ENCODE measurements around the gene VWA8. TPM values are rescaled to one million over a fixed set of nuclear protein-coding genes. Genes with fewer than 3 reads are reported as not detected.

The VWA8 gene
- polyA plus RNA-seq, 1 of the 3 experiments (the other 2 are of a cell fraction): 5.5 TPM

GRCh38 chr13:41586216-41586615 lies 374.7 kb downstream of the VWA8 start (continued):
- TF ChIP-seq USF1 (IDR thresholded peaks at IDR 0.05; ENCODE audit: borderline replicate concordance, low read depth) (no peak), MAX (IDR thresholded peaks at IDR 0.05; ENCODE audit: low read depth) (no peak)

- H3K27ac ChIP-seq (ENCODE audit: low read depth in 2 of 2, low read length in 1 of 2): no peak overlapping the region
- TF ChIP-seq USF1 (IDR thresholded peaks at IDR 0.05; ENCODE audit: borderline replicate concordance, low read depth): no peak
- no peak for TF ChIP-seq MEF2A (IDR thresholded peaks at IDR 0.05; ENCODE audit: borderline replicate concordance, low read depth)
- no peak for TF ChIP-seq SMC3 (IDR thresholded peaks at IDR 0.05; ENCODE audit: low read depth, low read length)
- no peak for TF ChIP-seq GABPA (IDR thresholded peaks at IDR 0.05; ENCODE audit: low read depth)
- no peak for TF ChIP-seq POLR2AphosphoS5 (IDR thresholded peaks at IDR 0.05; ENCODE audit: low read depth, low read length)
- TF ChIP-seq EP300 (IDR thresholded peaks at IDR 0.05; ENCODE audit: borderline replicate concordance in 1 of 2, low read depth in 1 of 2, low read length in 1 of 2): no peak
- no peak for TF ChIP-seq JUND (IDR thresholded peaks at IDR 0.05)
- TF ChIP-seq PBX3 (IDR thresholded peaks at IDR 0.05): no peak
- no peak for TF ChIP-seq RXRA (IDR thresholded peaks at IDR 0.05; ENCODE audit: borderline replicate concordance, low read depth)
- H3K9me3 ChIP-seq: no peaks in the 10 kb centered on the region
- no peaks in the 10 kb centered on the region for H3K4me1 ChIP-seq (ENCODE audit: control insufficient read depth in 1 of 2, insufficient read depth in 2 of 2, low read depth in 1 of 2, low read length in 1 of 2)
- peaks cover 2 to 6% of the 10 kb centered on the region in 2 experiments for H3K36me3 ChIP-seq (replicated peaks in 1 of 2; ENCODE audit: control insufficient read depth in 1 of 2, insufficient read depth in 2 of 2, low read length in 1 of 2)
- no peaks in the 10 kb centered on the region for H3F3A ChIP-seq (replicated peaks; ENCODE audit: insufficient read depth)
- no peaks in the 10 kb centered on the region for H4K20me1 ChIP-seq (ENCODE audit: insufficient read depth)
- no peaks in the 10 kb centered on the region for H3K79me2 ChIP-seq (ENCODE audit: insufficient read depth)
- no peak overlapping the region for H3K9ac ChIP-seq
- no peaks in the 10 kb centered on the region for H3K27me3 ChIP-seq (ENCODE audit: insufficient read depth)
- no peak for DNase-seq
- ChIA-PET POLR2A (no interaction called here), CTCF (no interaction called here)
- no peak overlapping the region for H3K4me3 ChIP-seq (ENCODE audit: low read depth in 2 of 2, low read length in 1 of 2)
- H3K4me2 ChIP-seq: no peak overlapping the region
- 97% methylated on average over 6 of the region's 6 CpGs for whole genome bisulfite sequencing (ENCODE audit: low lambda C conversion rate)
- no peak overlapping the region for H2AFZ ChIP-seq (ENCODE audit: low read depth)
- no peaks in the 10 kb centered on the region for H3K9me2 ChIP-seq
Measured at GRCh38 chr13:41582027-41582463, 378.9 kb downstream of the VWA8 start.

GRCh38 chr13:41580345-41580744 lies 380.6 kb downstream of the VWA8 start:
- H3K27ac ChIP-seq (ENCODE audit: low read depth in 2 of 2, low read length in 1 of 2): no peak overlapping the region
- H3K4me1 ChIP-seq (ENCODE audit: control insufficient read depth in 1 of 2, insufficient read depth in 2 of 2, low read depth in 1 of 2, low read length in 1 of 2): no peaks in the 10 kb centered on the region
- TF ChIP-seq GABPA (IDR thresholded peaks at IDR 0.05; ENCODE audit: low read depth): no peak
- no peak for TF ChIP-seq JUND (IDR thresholded peaks at IDR 0.05)
- TF ChIP-seq NFIC (IDR thresholded peaks at IDR 0.05; ENCODE audit: borderline replicate concordance): no peak
- TF ChIP-seq CTCF (IDR thresholded peaks at IDR 0.05): no peak
- TF ChIP-seq MAX (IDR thresholded peaks at IDR 0.05; ENCODE audit: low read depth): no peak
- no peak for TF ChIP-seq RXRA (IDR thresholded peaks at IDR 0.05; ENCODE audit: borderline replicate concordance, low read depth)
- no peak for TF ChIP-seq FOSL2 (IDR thresholded peaks at IDR 0.05; ENCODE audit: borderline replicate concordance, low read depth)
- no peak for TF ChIP-seq YY1 (IDR thresholded peaks at IDR 0.05; ENCODE audit: low read depth)
- no peak for TF ChIP-seq RAD21 (IDR thresholded peaks at IDR 0.05; ENCODE audit: low read length)
- no peaks in the 10 kb centered on the region for H4K20me1 ChIP-seq (ENCODE audit: insufficient read depth)
- H3K79me2 ChIP-seq (ENCODE audit: insufficient read depth): no peaks in the 10 kb centered on the region
- H3K9me3 ChIP-seq: no peaks in the 10 kb centered on the region
- H3K36me3 ChIP-seq (replicated peaks in 1 of 2; ENCODE audit: control insufficient read depth in 1 of 2, insufficient read depth in 2 of 2, low read length in 1 of 2): peaks cover 0 to 6% of the 10 kb centered on the region in 2 experiments
- no peak overlapping the region for H3K4me3 ChIP-seq (ENCODE audit: low read depth in 2 of 2, low read length in 1 of 2)
- no peaks in the 10 kb centered on the region for H3F3A ChIP-seq (replicated peaks; ENCODE audit: insufficient read depth)
- ChIA-PET POLR2A (no interaction called here), CTCF (no interaction called here)
- H3K9ac ChIP-seq: no peak overlapping the region
- H2AFZ ChIP-seq (ENCODE audit: low read depth): no peak overlapping the region
- H3K4me2 ChIP-seq: no peak overlapping the region
- no peaks in the 10 kb centered on the region for H3K9me2 ChIP-seq
- no peak for DNase-seq
- no peaks in the 10 kb centered on the region for H3K27me3 ChIP-seq (ENCODE audit: insufficient read depth)
